Peyer's patch (tissue), 4 donors: Measurements from ENCODE around the gene CSNK1G1.

Experiments
- CTCF ChIP-seq, 6 experiments: fragments of 450-650 bp in 4 of 6; fragments of 200-600 bp in 2 of 6; sonication (generic) in 1 of 6; IDR thresholded peaks; one replicate each; pipeline ENCODE4 v1.5.1; 2017 to 2019; ENCODE audit warnings: antibody characterized with exemption in 6 of 6, mild to moderate bottlenecking in 3 of 6, moderate library complexity in 1 of 6
- POLR2A ChIP-seq, 2 donors: fragments of 450-650 bp; IDR thresholded peaks; one replicate each; pipeline ENCODE4 v1.5.1; 2017; ENCODE audit warnings: antibody characterized with exemption in 2 of 2, mild to moderate bottlenecking in 2 of 2, moderate library complexity in 2 of 2

- TF ChIP-seq CTCF (IDR thresholded peaks at IDR 0.05) (no peak), POLR2A (IDR thresholded peaks at IDR 0.05) (no peak)
Measured at GRCh38 chr15:64324165-64324877, 31.7 kb downstream of the CSNK1G1 start.
